Lower lobe of right lung (tissue), 2 donors: ENCODE data around the gene IQGAP2. TPM values are rescaled to one million over a fixed set of nuclear protein-coding genes. Genes with fewer than 3 reads are reported as not detected.
"Not testable (repeated sequence)": the region's sequence is repeated elsewhere in the genome, so short reads cannot be mapped to it uniquely, and the experiment has no call there.

ENCODE experiments used
- ATAC-seq, 2 donors: fragments of 200-7000 bp; cut with Tn5 transposase; one replicate each; pipeline ENCODE4 v1.9.1; 2020 to 2022; ENCODE audit warnings: mild to moderate bottlenecking in 2 of 2, moderate library complexity in 2 of 2
- DNase-seq: peaks from one replicate; pipeline ENCODE4 v3.0.0-alpha.2; 2020
- H3K27ac ChIP-seq: fragments of 200-600 bp; one replicate; pipeline ENCODE4 v1.8.0; 2022
- H3K27me3 ChIP-seq: fragments of 200-600 bp; one replicate; pipeline ENCODE4 v1.8.0; 2022; ENCODE audit warnings: low read depth
- H3K36me3 ChIP-seq: fragments of 200-600 bp; one replicate; pipeline ENCODE4 v1.8.0; 2022; ENCODE audit warnings: mild to moderate bottlenecking
- H3K4me1 ChIP-seq: fragments of 200-600 bp; one replicate; pipeline ENCODE4 v1.8.0; 2022
- H3K4me3 ChIP-seq: fragments of 200-600 bp; one replicate; pipeline ENCODE4 v1.8.0; 2022; ENCODE audit warnings: mild to moderate bottlenecking
- H3K9me3 ChIP-seq: fragments of 200-600 bp; one replicate; pipeline ENCODE4 v1.8.0; 2022
- CTCF ChIP-seq: fragments of 200-600 bp; IDR thresholded peaks from one replicate; pipeline ENCODE4 v1.8.0; 2022; ENCODE audit warnings: antibody characterized with exemption, mild to moderate bottlenecking
- intact Hi-C: fragments of 100-400 bp; cut with DNase I; formaldehyde crosslinking; loops from one replicate; pipeline ENCODE4 v1.11.0; 2022
- total RNA-seq: library from RNA; stranded (reverse); fragmentation: NEBNext Ultra II Directional; extraction: Animal tissue kit (Norgen Biotek cat#: 25700); gene quantifications from one replicate; pipeline ENCODE4 v1.2.1, GENCODE V29; 2021
- donor health status: DM: no; HTN: yes; CAD: no; lungs with severe emphysema.

Gene IQGAP2
- total RNA-seq, 1 donor from 2014 or later: 42.0 TPM

GRCh38 chr5:76673125-76673524, 270.0 kb downstream of the IQGAP2 start:
- Histone ChIP-seq H3K27ac (no peak overlapping the region), H3K36me3 (peaks cover 10% of the 10 kb centered on the region), H3K9me3 (no peaks in the 10 kb centered on the region), H3K4me1 (no peaks in the 10 kb centered on the region), H3K27me3 (no peaks in the 10 kb centered on the region), H3K4me3 (no peak overlapping the region)
- ATAC-seq (no peak), DNase-seq (no peak)
- intact Hi-C loops: no loop called here
- no peak for TF ChIP-seq CTCF

GRCh38 chr5:76674330-76675066, 271.4 kb downstream of the IQGAP2 start:
- ATAC-seq (no peak), DNase-seq (no peak)
- Histone ChIP-seq H3K4me3 (no peak overlapping the region), H3K27ac (no peak overlapping the region), H3K9me3 (no peaks in the 10 kb centered on the region), H3K4me1 (no peaks in the 10 kb centered on the region), H3K27me3 (no peaks in the 10 kb centered on the region), H3K36me3 (peaks cover 10% of the 10 kb centered on the region)
- no peak for TF ChIP-seq CTCF
- intact Hi-C loops: no loop called here

- intact Hi-C loops: no loop called here
- no peak overlapping the region for H3K27ac ChIP-seq
Measured at GRCh38 chr5:76675364-76675763, 272.3 kb downstream of the IQGAP2 start.

GRCh38 chr5:76677849-76678472, 274.9 kb downstream of the IQGAP2 start:
- Histone ChIP-seq H3K27ac (no peak overlapping the region), H3K36me3 (peaks cover 8% of the 10 kb centered on the region), H3K4me1 (no peaks in the 10 kb centered on the region), H3K9me3 (no peaks in the 10 kb centered on the region), H3K4me3 (no peak overlapping the region), H3K27me3 (no peaks in the 10 kb centered on the region)
- no peak for DNase-seq
- no peak for TF ChIP-seq CTCF
- no peak for ATAC-seq
- intact Hi-C loops: no loop called here

More at GRCh38 chr5:76675364-76675763, 272.3 kb downstream of the IQGAP2 start:
- no peak overlapping the region for H3K4me3 ChIP-seq
- no peaks in the 10 kb centered on the region for H3K9me3 ChIP-seq
- DNase-seq (no peak), ATAC-seq (no peak)
- TF ChIP-seq CTCF: no peak
- H3K4me1 ChIP-seq: no peaks in the 10 kb centered on the region
- H3K36me3 ChIP-seq: peaks cover 8% of the 10 kb centered on the region
- no peaks in the 10 kb centered on the region for H3K27me3 ChIP-seq

GRCh38 chr5:76679231-76679630, 276.1 kb downstream of the IQGAP2 start:
- TF ChIP-seq CTCF: no peak
- DNase-seq (no peak), ATAC-seq (no peak)
- H3K27ac ChIP-seq: no peak overlapping the region
- H3K27me3 ChIP-seq: no peaks in the 10 kb centered on the region
- H3K36me3 ChIP-seq: peaks cover 6% of the 10 kb centered on the region
- H3K4me1 ChIP-seq: no peaks in the 10 kb centered on the region
- H3K4me3 ChIP-seq: no peak overlapping the region
- H3K9me3 ChIP-seq: no peaks in the 10 kb centered on the region
- intact Hi-C loops: no loop called here

GRCh38 chr5:76680826-76681225, 277.7 kb downstream of the IQGAP2 start:
- H3K27ac ChIP-seq, DNase-seq, ATAC-seq, intact Hi-C loops, H3K4me3 ChIP-seq, H3K36me3 ChIP-seq, H3K27me3 ChIP-seq, H3K4me1 ChIP-seq, H3K9me3 ChIP-seq: not testable (repeated sequence)
